ENCODE data around the gene ABHD14A.
"Not testable (repeated sequence)": the region's sequence is repeated elsewhere in the genome, so short reads cannot be mapped to it uniquely, and the experiment has no call there.

The ABHD14A gene

GRCh38 chr3:51974963-51975851 is at the start of gene ABHD14A:
ABHD14A (plus strand) TSS chr3:51975064; CDS start chr3:51975136, 72 bp downstream.
- DNase-seq, result peak in 1 of 2 experiments; percentile 59

DNA sequence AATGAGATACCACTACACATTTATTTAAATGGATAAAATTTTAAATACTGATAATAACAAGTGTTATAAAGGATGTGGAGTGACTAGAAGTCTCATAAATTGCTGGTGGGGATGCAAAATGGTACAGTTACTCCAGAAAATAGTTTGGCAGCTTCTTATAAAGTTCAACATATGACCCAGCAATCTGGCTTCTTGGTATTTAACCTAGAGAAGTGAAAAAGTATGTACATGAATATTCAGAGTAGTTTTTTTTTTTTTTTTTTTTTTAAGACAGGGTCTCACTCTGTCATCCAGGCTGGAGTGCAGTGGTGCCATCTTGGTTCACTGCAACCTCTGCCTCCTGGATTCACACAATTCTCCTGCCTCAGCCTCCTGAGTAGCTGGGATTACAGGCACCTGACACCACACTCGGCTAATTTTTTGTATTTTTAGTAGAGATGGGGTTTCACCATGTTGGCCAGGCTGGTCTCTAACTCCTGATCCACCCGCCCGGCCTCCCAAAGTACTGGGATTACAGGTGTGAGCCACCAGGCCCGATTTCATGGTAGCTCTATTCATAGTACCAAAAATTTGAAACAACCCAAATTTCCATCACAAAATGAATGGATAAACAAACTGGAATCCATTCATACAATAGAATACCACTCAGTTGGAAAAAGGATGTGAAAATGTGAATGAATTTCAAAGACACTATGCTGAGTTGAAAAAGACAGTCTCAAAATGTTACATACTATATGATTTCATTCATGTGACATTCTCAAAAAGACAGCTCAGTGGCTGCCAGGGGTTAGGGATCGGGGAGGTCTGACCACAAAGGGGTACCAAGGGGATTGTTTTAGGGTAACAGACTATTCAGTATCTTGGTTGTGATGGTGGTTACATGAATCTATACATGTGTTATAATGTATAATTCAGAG is 47.5 kb upstream of the ABHD14A start:
- DNase-seq, result no peak

- no peak for DNase-seq
Measured at GRCh38 chr3:51928438-51928837, 46.4 kb upstream of the ABHD14A start.

DNA sequence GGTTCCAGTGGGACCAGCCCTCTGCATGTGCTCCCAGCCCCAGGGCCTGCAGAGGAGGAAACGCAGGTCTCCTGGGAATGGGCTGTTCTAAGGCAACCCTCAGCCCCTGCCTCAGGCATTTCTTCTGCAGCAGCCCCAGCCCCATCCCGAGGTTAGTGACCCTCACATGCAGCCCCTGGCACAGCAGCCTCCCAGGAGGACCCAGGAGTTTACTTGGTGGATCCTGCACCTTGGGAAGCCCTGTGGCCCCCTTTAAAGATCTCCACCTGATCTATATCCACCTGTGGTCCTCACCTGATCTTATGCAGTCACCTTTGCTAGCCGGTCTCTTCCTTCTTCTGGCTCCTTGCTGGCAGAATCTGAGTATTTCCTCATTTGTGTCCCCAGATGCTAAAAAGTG is 45.9 kb upstream of the ABHD14A start:
- not testable (repeated sequence) for DNase-seq

DNA sequence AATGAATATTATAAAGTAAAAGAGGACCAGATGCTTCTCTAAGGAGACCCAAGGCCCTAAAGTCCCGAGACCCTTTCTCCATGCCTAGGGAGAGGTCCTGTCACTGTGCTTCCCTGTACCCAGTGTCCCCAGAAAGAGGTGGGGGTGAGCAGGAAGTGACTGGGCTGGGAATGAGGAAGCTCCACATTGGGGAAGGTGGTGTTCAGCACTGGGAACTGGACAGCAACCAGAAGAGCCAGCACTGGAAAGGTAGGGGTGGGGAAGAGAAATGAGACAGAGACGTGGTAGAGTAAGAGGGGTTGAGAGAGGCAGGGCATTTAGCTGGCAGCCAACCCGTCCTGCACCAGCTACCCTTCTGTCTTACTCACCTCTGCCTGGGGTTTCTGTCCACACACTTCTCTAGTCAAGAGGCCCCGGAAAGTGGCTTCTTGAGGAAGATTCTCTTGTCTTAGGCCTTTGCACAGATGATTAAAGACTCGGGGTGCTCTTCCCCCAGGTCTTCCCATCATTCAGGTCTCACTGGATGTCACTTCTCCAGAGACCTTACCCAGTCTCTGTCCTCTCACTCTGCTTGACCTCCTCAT is 45.4 kb upstream of the ABHD14A start:
- no peak for DNase-seq

GRCh38 chr3:51930439-51930838 is 44.4 kb upstream of the ABHD14A start:
- DNase-seq, result no peak

- DNase-seq, result no peak
Measured at GRCh38 chr3:51931756-51932155, 43.1 kb upstream of the ABHD14A start.

- DNase-seq, result no peak
Measured at GRCh38 chr3:51932471-51933370, 42.1 kb upstream of the ABHD14A start.

- DNase-seq, result no peak
Measured at GRCh38 chr3:51933471-51934138, 41.3 kb upstream of the ABHD14A start.

GRCh38 chr3:51934139-51934850 is 40.6 kb upstream of the ABHD14A start:
- DNase-seq, result no peak

GRCh38 chr3:51934991-51935885 is 39.6 kb upstream of the ABHD14A start:
- no peak for DNase-seq

GRCh38 chr3:51935886-51936755 is 38.7 kb upstream of the ABHD14A start:
- DNase-seq, result no peak

GRCh38 chr3:51937014-51937413 is 37.9 kb upstream of the ABHD14A start:
- no peak for DNase-seq

- no peak for DNase-seq
Measured at GRCh38 chr3:51937611-51938450, 37.0 kb upstream of the ABHD14A start.

DNA sequence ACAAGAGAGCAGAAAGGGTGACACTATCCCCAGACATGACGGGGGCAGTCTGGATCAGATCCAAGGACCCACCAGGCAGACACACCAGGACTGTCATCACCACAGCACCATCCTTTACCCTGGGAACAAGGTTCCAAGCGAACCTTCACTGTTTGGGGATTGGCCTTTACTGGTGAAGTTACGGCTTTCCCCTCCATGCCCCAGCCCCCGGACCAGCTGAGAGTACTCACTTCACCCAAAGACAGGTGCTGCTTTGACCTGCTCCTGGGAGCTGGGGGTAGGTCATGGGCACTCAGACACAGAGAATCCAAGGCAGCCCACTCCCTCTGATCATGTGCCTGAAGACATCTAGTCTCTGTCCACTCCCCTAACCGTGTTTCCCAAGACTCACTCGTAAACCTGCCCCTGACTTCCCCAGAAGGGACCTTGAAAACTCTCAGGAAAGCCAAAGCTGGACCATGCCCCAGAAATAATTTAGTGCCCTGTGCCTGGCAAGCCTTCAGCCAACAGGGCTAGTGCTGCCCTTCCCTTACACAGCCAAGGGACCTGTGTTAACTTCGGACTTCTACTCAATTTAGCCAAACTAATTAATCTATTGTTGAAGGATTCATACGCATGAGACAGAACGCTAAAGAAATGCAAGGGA is 36.0 kb upstream of the ABHD14A start:
- DNase-seq, result no peak

DNA sequence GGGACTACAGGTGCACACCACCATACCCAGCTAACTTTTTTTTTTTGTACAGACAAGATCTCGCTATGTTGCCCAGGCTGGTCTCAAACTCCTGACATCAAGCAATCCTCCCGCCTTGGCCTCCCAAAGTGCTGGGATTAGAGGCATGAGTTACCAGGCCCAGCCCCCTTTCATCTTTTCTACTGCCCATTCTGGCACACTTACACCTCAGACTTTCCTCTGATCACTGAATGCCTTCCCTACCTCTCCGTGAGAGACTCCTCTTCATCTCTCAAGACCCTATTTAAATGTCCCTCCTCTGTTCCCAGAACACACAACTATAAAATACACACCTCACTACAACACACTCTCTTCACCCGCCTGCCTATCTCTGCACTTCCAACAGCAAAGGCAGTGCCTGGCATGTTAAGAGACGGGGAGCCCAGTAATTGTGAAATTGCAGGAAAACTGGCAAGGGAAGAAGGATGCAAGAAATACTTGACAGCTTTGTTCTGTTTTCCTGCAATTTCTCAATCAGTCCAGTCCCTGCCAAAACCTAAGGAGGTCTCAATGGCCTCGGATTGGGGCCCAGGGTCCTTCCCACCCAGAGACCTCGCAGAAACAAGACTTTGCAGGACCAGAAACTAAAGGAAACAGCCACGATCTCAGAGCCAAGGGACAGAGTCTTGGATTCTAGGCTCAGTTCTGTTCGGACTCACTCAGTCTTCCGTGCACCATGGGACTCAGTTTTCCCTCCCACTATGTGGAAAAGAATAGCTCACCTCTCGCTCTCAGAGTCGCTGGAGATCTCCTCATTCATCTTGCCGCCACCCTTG is 34.0 kb upstream of the ABHD14A start:
- no peak for DNase-seq

DNA sequence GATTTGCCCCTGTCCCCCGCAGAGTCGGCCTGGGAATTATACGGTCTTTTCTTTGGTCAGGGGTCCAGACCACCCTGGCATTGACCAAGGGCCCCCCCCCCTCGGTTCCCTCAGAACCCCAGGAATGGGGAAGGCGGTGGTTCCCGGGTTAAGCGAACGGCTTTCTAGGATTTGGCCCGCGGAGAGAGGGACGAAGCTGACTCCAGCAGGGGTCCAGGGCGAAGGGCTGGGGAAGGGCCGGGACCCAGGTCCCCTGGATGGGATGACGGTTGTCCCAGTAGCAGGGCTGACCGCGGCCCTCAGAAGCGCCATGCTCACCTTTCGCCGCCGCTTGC is 33.4 kb upstream of the ABHD14A start:
- DNase-seq, result no peak

All from cerebellar nuclear complex (tissue), 1 donor.